ENCODE data around the gene SLX9.

DNA sequence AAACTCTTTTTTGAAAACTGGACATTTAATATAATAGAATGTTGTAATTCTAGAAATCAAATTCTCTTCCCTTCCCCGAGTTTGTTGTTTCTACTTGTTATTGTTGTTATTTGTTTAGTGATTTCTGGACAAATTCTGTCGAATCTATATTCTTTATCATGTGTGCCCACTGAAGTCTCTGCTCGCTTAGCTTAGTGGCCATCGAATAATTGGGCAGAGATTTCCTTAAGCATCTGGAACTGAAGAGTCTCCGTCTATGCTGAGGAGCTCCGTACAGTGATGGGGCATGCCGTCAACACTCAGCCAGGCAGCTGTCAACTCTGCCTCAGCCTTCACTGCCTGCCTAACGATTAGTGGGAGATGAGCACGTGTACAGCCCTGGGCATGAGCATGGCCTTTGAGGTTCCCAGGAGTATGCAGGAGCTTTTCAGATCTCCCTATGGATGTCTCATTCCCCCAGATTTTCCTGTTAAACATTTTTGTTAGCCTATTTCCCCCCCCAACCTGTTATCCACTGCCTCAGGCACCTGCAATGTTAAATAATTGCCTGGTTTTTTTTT, 66.8 kb downstream of the SLX9 start:
- TF ChIP-seq, protein P1, sequence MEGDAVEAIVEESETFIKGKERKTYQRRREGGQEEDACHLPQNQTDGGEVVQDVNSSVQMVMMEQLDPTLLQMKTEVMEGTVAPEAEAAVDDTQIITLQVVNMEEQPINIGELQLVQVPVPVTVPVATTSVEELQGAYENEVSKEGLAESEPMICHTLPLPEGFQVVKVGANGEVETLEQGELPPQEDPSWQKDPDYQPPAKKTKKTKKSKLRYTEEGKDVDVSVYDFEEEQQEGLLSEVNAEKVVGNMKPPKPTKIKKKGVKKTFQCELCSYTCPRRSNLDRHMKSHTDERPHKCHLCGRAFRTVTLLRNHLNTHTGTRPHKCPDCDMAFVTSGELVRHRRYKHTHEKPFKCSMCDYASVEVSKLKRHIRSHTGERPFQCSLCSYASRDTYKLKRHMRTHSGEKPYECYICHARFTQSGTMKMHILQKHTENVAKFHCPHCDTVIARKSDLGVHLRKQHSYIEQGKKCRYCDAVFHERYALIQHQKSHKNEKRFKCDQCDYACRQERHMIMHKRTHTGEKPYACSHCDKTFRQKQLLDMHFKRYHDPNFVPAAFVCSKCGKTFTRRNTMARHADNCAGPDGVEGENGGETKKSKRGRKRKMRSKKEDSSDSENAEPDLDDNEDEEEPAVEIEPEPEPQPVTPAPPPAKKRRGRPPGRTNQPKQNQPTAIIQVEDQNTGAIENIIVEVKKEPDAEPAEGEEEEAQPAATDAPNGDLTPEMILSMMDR (conservative IDR thresholded peaks at IDR 0.05) = no peak
- TF ChIP-seq ZFX (IDR thresholded peaks at IDR 0.05) = no peak

Data from C4-2B (cell line).